Neural progenitor cell (in vitro differentiated cells): Measurements from ENCODE around the gene TMEM145. TPM values are rescaled to one million over a fixed set of nuclear protein-coding genes. Genes with fewer than 3 reads are reported as not detected.

Source experiments
- DNase-seq: peaks from one replicate; pipeline ENCODE4 v3.0.0-alpha.2; 2016; ENCODE audit warnings: low spot score
- H2AFZ ChIP-seq: fragments of 200-600 bp; sonication (generic); replicated peaks from 2 replicates; pipeline ENCODE4 v1.6.1; 2016; ENCODE audit warnings: antibody characterized with exemption
- H3F3A ChIP-seq: fragments of 200-600 bp; sonication (generic); 2 replicates; pipeline ENCODE4 v1.6.1; 2016; ENCODE audit warnings: antibody characterized with exemption, low read depth
- H3K27ac ChIP-seq: fragments of 200-600 bp; sonication (generic); 2 replicates; pipeline ENCODE4 v1.5.1; 2016; ENCODE audit warnings: mild to moderate bottlenecking
- H3K27me3 ChIP-seq: fragments of 200-600 bp; sonication (generic); 2 replicates; pipeline ENCODE4 v1.6.1; 2016; ENCODE audit warnings: mild to moderate bottlenecking, moderate library complexity
- H3K36me3 ChIP-seq: fragments of 200-600 bp; sonication (generic); 2 replicates; pipeline ENCODE4 v1.5.1; 2016
- H3K4me1 ChIP-seq: fragments of 200-600 bp; sonication (generic); 2 replicates; pipeline ENCODE4 v1.6.1; 2016; ENCODE audit warnings: mixed run types
- H3K4me2 ChIP-seq: fragments of 200-600 bp; sonication (generic); 2 replicates; pipeline ENCODE4 v1.6.1; 2016
- H3K4me3 ChIP-seq: fragments of 200-600 bp; sonication (generic); 2 replicates; pipeline ENCODE4 v1.5.1; 2016
- H3K79me2 ChIP-seq: fragments of 200-600 bp; sonication (generic); 2 replicates; pipeline ENCODE4 v1.6.1; 2016; ENCODE audit warnings: low read depth
- H3K9ac ChIP-seq: fragments of 200-600 bp; sonication (generic); 2 replicates; pipeline ENCODE4 v1.6.1; 2016
- H3K9me3 ChIP-seq: fragments of 200-600 bp; sonication (generic); 2 replicates; pipeline ENCODE4 v1.5.1; 2016; ENCODE audit warnings: low read depth
- H4K20me1 ChIP-seq: fragments of 200-600 bp; sonication (generic); 2 replicates; pipeline ENCODE4 v1.6.1; 2016; ENCODE audit warnings: low read depth
- H3K27ac Mint-ChIP-seq: 3 replicates; pipeline ENCODE4 v1.8.0; 2021; ENCODE audit warnings: mixed read lengths
- H3K27me3 Mint-ChIP-seq: 2 replicates; pipeline ENCODE4 v1.8.0; 2022; ENCODE audit warnings: low read depth, mild to moderate bottlenecking, inconsistent platforms, moderate library complexity, mixed read lengths; ENCODE audit not compliant: insufficient read depth
- H3K36me3 Mint-ChIP-seq: 3 replicates; pipeline ENCODE4 v1.8.0; 2021; ENCODE audit warnings: mixed read lengths
- H3K4me1 Mint-ChIP-seq: 3 replicates; pipeline ENCODE4 v1.8.0; 2021; ENCODE audit warnings: mixed read lengths
- H3K4me3 Mint-ChIP-seq: 3 replicates; pipeline ENCODE4 v1.8.0; 2021; ENCODE audit warnings: mild to moderate bottlenecking, moderate library complexity, mixed read lengths
- H3K9me3 Mint-ChIP-seq: 3 replicates; pipeline ENCODE4 v1.8.0; 2020; ENCODE audit warnings: mixed read lengths
- EZH2 ChIP-seq: fragments of 200-600 bp; sonication (generic); IDR thresholded peaks from 2 replicates; pipeline ENCODE4 v1.6.1; 2017; ENCODE audit warnings: antibody characterized with exemption, mild to moderate bottlenecking, moderate library complexity
- EZH2phosphoT487 ChIP-seq: fragments of 200-600 bp; sonication (generic); IDR thresholded peaks from 2 replicates; pipeline ENCODE4 v1.6.1; 2017; ENCODE audit warnings: antibody characterized with exemption
- total RNA-seq: library from RNA; depleted of rRNA; stranded (reverse); fragments of >200 nt; gene quantifications from 2 replicates; pipeline ENCODE4 v1.2.3, GENCODE V29; 2015; ENCODE audit warnings: low replicate concordance
- TF ChIP-seq, protein P1 (sequence below): fragments of 200-600 bp; sonication (generic); IDR thresholded peaks from 2 replicates; pipeline ENCODE4 v1.5.1; 2017; ENCODE audit warnings: antibody characterized with exemption, mild to moderate bottlenecking

The TMEM145 gene
- total RNA-seq, 1 donor from 2014 or later = 6.6 TPM

DNA sequence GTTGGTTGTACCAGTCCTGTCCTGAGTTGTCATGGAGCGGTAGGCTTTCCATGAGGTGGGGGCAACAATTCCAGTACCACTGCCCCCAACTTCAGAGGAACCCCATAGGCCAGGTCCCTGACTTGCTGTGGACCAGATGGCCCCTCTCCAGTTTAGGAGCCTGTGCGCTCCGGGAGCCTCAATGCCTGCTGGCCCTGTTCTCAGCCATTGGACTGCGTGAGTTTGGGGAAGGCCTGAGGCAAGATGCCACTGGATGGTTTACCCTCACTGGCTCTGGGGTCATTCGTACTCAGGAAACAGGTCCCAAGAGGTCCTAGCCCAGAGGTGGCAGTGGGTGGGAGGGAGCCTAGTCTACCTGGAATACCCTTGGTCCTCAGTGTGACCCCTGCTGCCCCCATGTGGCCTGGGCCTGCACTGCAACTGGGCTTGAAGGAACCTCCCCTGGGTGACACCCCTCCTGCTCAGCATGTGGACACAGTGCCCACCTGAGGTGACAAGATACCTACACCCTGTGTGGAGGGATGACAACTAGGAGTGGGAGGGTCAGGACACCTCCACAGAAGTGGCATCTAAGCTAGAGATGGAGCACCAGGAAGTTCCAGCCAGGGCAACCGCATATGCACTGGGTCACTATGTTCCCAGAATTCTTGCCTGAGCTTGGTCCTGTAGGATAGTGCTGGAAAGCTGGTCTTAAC is 17.1 kb upstream of the TMEM145 start:
- Histone ChIP-seq H3K27ac (no peak overlapping the region), H3K4me2 (no peak overlapping the region), H3K9me3 (no peaks in the 10 kb centered on the region), H2AFZ (no peak overlapping the region), H4K20me1 (peaks cover 28% of the 10 kb centered on the region), H3K79me2 (peaks cover 10% of the 10 kb centered on the region), H3F3A (peaks cover 30% of the 10 kb centered on the region), H3K27me3 (no peaks in the 10 kb centered on the region), H3K4me3 (no peak overlapping the region), H3K36me3 (no peaks in the 10 kb centered on the region), H3K9ac (no peak overlapping the region), H3K4me1 (peaks cover under 1% of the 10 kb centered on the region)
- no peak overlapping the region for H3K27ac Mint-ChIP-seq
- peaks cover 7% of the 10 kb centered on the region for H3K4me1 Mint-ChIP-seq
- H3K36me3 Mint-ChIP-seq = peaks cover 18% of the 10 kb centered on the region
- H3K4me3 Mint-ChIP-seq = no peak overlapping the region
- peaks cover 10% of the 10 kb centered on the region for H3K27me3 Mint-ChIP-seq
- H3K9me3 Mint-ChIP-seq = no peaks in the 10 kb centered on the region
- DNase-seq = peak; percentile 80
- TF ChIP-seq, protein P1, sequence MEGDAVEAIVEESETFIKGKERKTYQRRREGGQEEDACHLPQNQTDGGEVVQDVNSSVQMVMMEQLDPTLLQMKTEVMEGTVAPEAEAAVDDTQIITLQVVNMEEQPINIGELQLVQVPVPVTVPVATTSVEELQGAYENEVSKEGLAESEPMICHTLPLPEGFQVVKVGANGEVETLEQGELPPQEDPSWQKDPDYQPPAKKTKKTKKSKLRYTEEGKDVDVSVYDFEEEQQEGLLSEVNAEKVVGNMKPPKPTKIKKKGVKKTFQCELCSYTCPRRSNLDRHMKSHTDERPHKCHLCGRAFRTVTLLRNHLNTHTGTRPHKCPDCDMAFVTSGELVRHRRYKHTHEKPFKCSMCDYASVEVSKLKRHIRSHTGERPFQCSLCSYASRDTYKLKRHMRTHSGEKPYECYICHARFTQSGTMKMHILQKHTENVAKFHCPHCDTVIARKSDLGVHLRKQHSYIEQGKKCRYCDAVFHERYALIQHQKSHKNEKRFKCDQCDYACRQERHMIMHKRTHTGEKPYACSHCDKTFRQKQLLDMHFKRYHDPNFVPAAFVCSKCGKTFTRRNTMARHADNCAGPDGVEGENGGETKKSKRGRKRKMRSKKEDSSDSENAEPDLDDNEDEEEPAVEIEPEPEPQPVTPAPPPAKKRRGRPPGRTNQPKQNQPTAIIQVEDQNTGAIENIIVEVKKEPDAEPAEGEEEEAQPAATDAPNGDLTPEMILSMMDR = peak; percentile 91
- TF ChIP-seq EZH2phosphoT487 = no peak

DNA sequence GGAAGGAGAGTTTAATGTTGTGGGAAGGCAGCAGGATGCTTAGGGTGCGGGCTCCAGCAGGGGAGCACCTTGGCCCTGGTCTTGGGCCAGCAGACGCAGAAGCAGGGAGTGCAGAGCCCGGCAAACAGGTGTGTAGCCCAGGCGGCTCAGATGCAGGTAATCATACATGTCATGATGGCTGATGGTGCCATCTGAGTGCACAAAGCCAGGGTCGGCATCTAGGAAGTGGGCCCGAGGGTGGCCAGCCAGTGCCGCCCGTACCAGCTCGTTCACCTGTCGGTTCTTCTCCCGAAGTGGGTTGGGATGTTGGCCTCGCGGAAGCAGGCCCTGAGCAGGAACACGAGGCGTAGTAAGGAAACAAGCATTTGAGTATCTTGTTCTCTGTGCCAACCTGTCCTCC is 16.1 kb upstream of the TMEM145 start:
- peaks cover 20% of the 10 kb centered on the region for H3K79me2 ChIP-seq
- no peak for TF ChIP-seq EZH2
- TF ChIP-seq EZH2phosphoT487 = no peak
- TF ChIP-seq, protein P1 = no peak
- H3K4me3 Mint-ChIP-seq = peak overlapping the region; percentile 6
- H3K36me3 Mint-ChIP-seq = peaks cover 10% of the 10 kb centered on the region
- H3K27me3 Mint-ChIP-seq = peaks cover 10% of the 10 kb centered on the region
- H3K4me1 ChIP-seq = peaks cover 8% of the 10 kb centered on the region
- H3K9me3 ChIP-seq = no peaks in the 10 kb centered on the region
- no peak overlapping the region for H2AFZ ChIP-seq
- peaks cover 32% of the 10 kb centered on the region for H3F3A ChIP-seq
- H3K27ac ChIP-seq = no peak overlapping the region
- H3K4me1 Mint-ChIP-seq = peaks cover 14% of the 10 kb centered on the region
- no peak overlapping the region for H3K4me2 ChIP-seq
- H3K9me3 Mint-ChIP-seq = no peaks in the 10 kb centered on the region
- no peak overlapping the region for H3K4me3 ChIP-seq
- no peak overlapping the region for H3K27ac Mint-ChIP-seq
- no peak overlapping the region for H3K9ac ChIP-seq
- H4K20me1 ChIP-seq = peaks cover 29% of the 10 kb centered on the region
- no peaks in the 10 kb centered on the region for H3K36me3 ChIP-seq
- H3K27me3 ChIP-seq = no peaks in the 10 kb centered on the region
- no peak for DNase-seq

DNA sequence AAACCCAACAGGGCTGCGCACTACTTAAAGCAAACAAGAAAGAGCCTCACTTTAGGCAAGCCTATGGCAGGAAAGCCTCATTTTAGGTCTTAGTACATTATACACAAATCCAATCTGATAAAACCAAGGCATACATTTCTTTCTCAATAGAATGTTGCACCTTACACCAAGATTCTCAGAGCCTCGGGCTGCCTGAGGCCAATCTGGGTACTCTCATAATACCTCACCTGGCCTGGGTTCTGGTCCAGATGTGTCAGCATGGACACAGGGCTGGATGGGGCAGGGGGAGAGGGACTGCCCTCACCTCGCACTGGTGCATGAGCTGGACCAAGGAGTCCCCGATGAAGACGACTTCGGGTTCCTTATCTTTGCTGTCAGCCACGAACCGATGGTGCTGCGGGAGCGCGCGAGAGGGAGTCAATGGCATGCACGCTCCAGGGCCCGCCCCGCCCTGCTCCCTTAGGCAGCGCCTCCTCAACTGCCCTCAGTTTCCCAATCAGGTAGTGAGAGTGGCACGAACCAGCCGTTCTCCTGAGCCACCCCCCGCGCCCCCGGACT is 11.4 kb upstream of the TMEM145 start, which contains the start of gene PRR19:
Gene PRR19, plus strand, starts transcription at position 487 of the 558 bp plus-strand sequence. CDS start 7,453 bp downstream, outside the sequence.
- H3K27ac ChIP-seq = peak within 1 kb of the TSS; percentile 18
- no peaks in the 10 kb centered on the region for H3K9me3 Mint-ChIP-seq
- peaks cover 24% of the 10 kb centered on the region for H3K4me1 Mint-ChIP-seq
- H3K36me3 Mint-ChIP-seq = peaks cover 7% of the 10 kb centered on the region
- peak within 1 kb of the TSS; percentile 92 for H3K4me3 Mint-ChIP-seq
- H3K4me3 ChIP-seq = peak within 1 kb of the TSS; percentile 77
- peaks cover 11% of the 10 kb centered on the region for H3K27me3 Mint-ChIP-seq
- H3K4me1 ChIP-seq = peaks cover 14% of the 10 kb centered on the region
- peaks cover 22% of the 10 kb centered on the region for H3K79me2 ChIP-seq
- peak within 1 kb of the TSS; percentile 87 for H2AFZ ChIP-seq
- peak within 1 kb of the TSS; percentile 99 for H3K27ac Mint-ChIP-seq
- H3K9me3 ChIP-seq = no peaks in the 10 kb centered on the region
- TF ChIP-seq, protein P1 = no peak
- TF ChIP-seq EZH2 = no peak
- no peak for TF ChIP-seq EZH2phosphoT487
- no peaks in the 10 kb centered on the region for H3K27me3 ChIP-seq
- no peaks in the 10 kb centered on the region for H3K36me3 ChIP-seq
- H4K20me1 ChIP-seq = peaks cover 13% of the 10 kb centered on the region
- DNase-seq = peak; percentile 58
- H3K9ac ChIP-seq = peak within 1 kb of the TSS; percentile 52
- peaks cover 26% of the 10 kb centered on the region for H3F3A ChIP-seq
- H3K4me2 ChIP-seq = peak within 1 kb of the TSS; percentile 91
